Colonic mucosa (tissue), 4 donors: ENCODE measurements around the gene NPDC1. TPM values are rescaled to one million over a fixed set of nuclear protein-coding genes. Genes with fewer than 3 reads are reported as not detected.

Source experiments
- DNase-seq: peaks from one replicate; pipeline ENCODE4 v3.0.0-alpha.2; 2020
- H3K27ac ChIP-seq: fragments of 200-600 bp; one replicate; pipeline ENCODE4 v1.8.0; 2021
- H3K27me3 ChIP-seq: fragments of 200-600 bp; one replicate; pipeline ENCODE4 v1.8.0; 2021
- H3K36me3 ChIP-seq: fragments of 200-600 bp; one replicate; pipeline ENCODE4 v1.8.0; 2021
- H3K4me1 ChIP-seq: fragments of 200-600 bp; one replicate; pipeline ENCODE4 v1.8.0; 2021; ENCODE audit warnings: mild to moderate bottlenecking
- H3K4me3 ChIP-seq: fragments of 200-600 bp; one replicate; pipeline ENCODE4 v1.8.0; 2021
- H3K9ac ChIP-seq, 2 donors: one replicate each; pipeline ENCODE4 v1.7.0; 2013; ENCODE audit warnings: control low read depth in 2 of 2, low read depth in 2 of 2, low read length in 2 of 2
- H3K9me3 ChIP-seq: fragments of 200-600 bp; one replicate; pipeline ENCODE4 v1.8.0; 2021
- intact Hi-C: fragments of 100-400 bp; cut with DNase I; formaldehyde crosslinking; loops from one replicate; pipeline ENCODE4 v1.14.1; 2022
- total RNA-seq, 2 donors: library from RNA; stranded (reverse); fragmentation: NEBNext Ultra II Directional in 1 of 2; extraction: Animal tissue kit (Norgen Biotek cat#: 25700) in 1 of 2; gene quantifications; one replicate each; pipeline ENCODE4 v1.2.1, GENCODE V29; 2021
- TF ChIP-seq, protein P1 (sequence below): fragments of 200-600 bp; IDR thresholded peaks from one replicate; pipeline ENCODE4 v1.8.0; 2022; ENCODE audit warnings: antibody characterized with exemption, mild to moderate bottlenecking
- donor health status: healthy.
- donor health status: DM: no; HTN: no; CAD: no.
- donor health status: DM: no; HTN: no; CAD: no.

NPDC1 gene
- total RNA-seq, 2 donors from 2014 or later: 149 to 177 TPM

DNA sequence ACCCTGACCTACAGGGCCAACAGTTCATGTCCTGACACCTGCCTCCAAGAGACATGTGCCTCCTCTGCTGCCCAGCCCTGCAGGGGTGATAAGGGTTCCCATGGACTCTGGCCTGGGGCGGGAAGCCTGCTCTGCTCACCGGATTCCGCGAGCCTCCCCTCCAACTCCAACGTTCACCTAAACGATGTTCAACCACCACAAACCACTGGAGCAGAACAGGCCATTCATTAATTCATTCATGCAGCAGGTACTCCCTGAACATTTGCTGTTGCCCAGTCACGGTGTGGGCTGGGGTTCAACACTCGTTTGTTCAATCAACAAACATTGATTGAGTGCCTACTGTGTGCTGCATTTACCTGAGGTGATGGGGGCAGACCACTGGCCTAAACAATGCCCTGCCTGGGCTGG is 28.0 kb upstream of the NPDC1 start:
- intact Hi-C loops: no loop called here
- Histone ChIP-seq H3K9ac (peak overlapping the region in 1 of 2 donors; percentile 26), H3K4me1 (peaks cover 20% of the 10 kb centered on the region), H3K27me3 (no peaks in the 10 kb centered on the region), H3K27ac (no peak overlapping the region), H3K36me3 (no peaks in the 10 kb centered on the region), H3K9me3 (no peaks in the 10 kb centered on the region), H3K4me3 (no peak overlapping the region)
- TF ChIP-seq, protein P1, sequence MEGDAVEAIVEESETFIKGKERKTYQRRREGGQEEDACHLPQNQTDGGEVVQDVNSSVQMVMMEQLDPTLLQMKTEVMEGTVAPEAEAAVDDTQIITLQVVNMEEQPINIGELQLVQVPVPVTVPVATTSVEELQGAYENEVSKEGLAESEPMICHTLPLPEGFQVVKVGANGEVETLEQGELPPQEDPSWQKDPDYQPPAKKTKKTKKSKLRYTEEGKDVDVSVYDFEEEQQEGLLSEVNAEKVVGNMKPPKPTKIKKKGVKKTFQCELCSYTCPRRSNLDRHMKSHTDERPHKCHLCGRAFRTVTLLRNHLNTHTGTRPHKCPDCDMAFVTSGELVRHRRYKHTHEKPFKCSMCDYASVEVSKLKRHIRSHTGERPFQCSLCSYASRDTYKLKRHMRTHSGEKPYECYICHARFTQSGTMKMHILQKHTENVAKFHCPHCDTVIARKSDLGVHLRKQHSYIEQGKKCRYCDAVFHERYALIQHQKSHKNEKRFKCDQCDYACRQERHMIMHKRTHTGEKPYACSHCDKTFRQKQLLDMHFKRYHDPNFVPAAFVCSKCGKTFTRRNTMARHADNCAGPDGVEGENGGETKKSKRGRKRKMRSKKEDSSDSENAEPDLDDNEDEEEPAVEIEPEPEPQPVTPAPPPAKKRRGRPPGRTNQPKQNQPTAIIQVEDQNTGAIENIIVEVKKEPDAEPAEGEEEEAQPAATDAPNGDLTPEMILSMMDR: no peak
- DNase-seq: peak; percentile 53

DNA sequence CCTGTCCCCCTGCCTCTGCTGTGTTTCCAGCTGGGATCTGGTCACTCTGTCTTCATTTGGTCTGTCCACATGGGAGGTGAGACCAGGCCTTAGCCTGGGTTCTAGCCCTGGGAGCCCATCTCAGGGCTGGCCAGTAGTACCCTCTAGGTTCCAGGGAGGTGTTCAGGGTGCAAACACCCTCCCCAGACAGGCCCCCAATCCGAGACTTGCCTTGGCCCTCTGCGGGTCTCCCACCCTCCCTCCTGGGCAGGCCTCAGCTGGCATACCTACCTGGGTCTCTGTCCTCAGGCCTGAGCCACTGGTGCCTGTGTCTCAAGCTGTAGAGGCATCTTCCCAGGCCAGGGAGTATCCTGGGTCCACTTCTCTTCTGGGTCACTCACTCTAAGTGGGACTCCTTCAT is 25.3 kb upstream of the NPDC1 start:
- no peaks in the 10 kb centered on the region for H3K27me3 ChIP-seq
- H3K36me3 ChIP-seq: no peaks in the 10 kb centered on the region
- peak overlapping the region; percentile 54 to 71 for H3K9ac ChIP-seq
- H3K4me1 ChIP-seq: peaks cover 20% of the 10 kb centered on the region
- no peak for DNase-seq
- H3K9me3 ChIP-seq: no peaks in the 10 kb centered on the region
- H3K4me3 ChIP-seq: no peak overlapping the region
- TF ChIP-seq, protein P1: no peak
- intact Hi-C loops: no loop called here
- no peak overlapping the region for H3K27ac ChIP-seq

DNA sequence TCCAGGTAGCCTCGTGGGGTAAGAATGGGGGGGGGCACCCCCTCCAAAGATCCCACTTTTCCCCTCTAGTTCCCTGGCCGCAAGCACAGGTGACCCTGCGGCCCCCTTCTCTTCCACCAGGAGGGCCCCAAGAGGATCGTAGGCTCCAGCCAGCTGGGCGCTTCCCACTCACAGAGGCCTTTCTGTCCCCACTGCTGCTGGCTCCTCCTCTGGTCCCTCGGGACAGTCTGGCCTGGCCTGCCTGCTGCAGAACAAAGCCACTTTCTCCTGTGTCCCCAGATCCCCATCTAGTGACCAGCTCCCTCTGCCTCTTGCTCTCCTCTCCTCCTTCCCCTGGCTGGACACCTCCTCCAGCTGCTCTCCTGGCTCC is 24.9 kb upstream of the NPDC1 start:
- H3K4me3 ChIP-seq: peak overlapping the region; percentile 41
- H3K9me3 ChIP-seq: no peaks in the 10 kb centered on the region
- H3K27me3 ChIP-seq: no peaks in the 10 kb centered on the region
- DNase-seq: no peak
- intact Hi-C loops: no loop called here
- peak overlapping the region; percentile 54 to 71 for H3K9ac ChIP-seq
- TF ChIP-seq, protein P1: no peak
- H3K36me3 ChIP-seq: no peaks in the 10 kb centered on the region
- H3K4me1 ChIP-seq: peaks cover 20% of the 10 kb centered on the region
- H3K27ac ChIP-seq: peak overlapping the region; percentile 42

DNA sequence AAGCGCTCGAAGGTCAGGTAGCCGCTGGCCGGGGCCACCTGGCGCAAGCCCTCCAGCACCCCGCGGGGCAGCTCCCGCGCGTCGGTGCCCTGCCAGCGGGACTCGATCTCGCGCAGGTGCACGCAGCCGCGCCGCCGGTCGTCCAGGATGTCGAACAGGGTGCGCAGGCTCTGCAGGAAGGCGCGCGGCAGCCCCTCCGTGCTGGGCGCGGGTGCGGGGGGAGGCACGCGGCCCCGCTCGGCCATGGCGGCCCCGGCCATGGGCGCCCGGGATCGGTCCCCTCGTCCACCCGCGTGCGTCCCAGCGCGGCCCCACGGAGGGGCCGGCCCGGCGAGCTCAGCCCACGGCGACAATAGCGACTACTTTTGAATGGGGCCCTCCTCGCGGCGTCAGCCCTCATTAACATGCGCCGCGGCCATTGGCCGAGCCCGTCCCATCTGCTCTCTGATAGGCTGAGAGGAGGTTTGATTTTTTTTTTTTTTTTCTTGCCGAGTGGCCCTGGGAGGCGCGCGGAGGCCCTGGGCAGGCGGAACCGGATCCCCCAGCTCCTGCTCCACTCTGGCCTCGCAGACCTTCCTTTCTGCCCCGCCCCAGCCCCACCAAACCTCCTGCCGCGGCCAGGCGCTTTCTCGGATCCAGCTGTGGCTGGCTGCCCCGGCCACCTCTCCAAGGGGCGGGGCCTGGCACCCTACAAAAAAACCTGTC is 24.4 kb upstream of the NPDC1 start, which contains the start of gene SAPCD2:
TSS of gene SAPCD2 (minus strand) at position 357 of the 705 bp plus-strand sequence. CDS start at position 260, 97 bp downstream.
- DNase-seq: peak; percentile 89
- Histone ChIP-seq H3K9me3 (no peaks in the 10 kb centered on the region), H3K4me3 (peak within 1 kb of the TSS; percentile 41), H3K27me3 (no peaks in the 10 kb centered on the region), H3K9ac (peak within 1 kb of the TSS; percentile 54 to 71), H3K27ac (peak within 1 kb of the TSS; percentile 42), H3K36me3 (no peaks in the 10 kb centered on the region), H3K4me1 (peaks cover 20% of the 10 kb centered on the region)
- intact Hi-C loops: no loop called here
- TF ChIP-seq, protein P1: no peak

DNA sequence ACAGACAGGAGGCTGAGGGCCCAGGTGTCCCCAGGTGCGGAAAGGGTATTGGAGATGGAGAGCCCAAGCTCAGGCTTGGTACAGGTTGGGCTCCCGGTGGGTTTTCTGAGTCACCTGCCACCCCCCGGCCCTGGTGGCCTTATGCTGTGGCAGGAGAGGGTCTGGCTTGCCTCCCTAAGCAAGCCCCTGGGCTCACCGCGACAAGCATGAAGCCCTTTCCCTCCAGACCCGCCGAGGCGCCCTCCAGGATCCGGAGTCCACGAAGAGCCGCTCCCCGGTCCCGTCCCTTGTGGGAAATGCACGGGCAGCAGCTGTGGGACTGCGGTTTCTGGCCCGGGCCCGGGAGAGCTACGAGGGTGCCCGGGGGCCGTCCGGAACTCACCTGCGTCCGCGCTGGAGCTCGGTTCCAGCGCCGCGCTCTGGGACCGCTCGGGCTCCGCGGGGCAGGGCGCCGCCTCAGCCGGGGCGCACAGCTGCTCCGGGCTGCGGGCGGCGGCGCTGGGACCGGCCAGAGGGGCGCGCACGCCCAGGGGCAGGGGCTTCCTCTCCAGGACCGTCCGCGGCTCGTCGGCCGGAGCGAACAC is 23.6 kb upstream of the NPDC1 start:
- TF ChIP-seq, protein P1: no peak
- Histone ChIP-seq H3K4me1 (peaks cover 20% of the 10 kb centered on the region), H3K36me3 (no peaks in the 10 kb centered on the region), H3K27ac (no peak overlapping the region), H3K9ac (peak overlapping the region; percentile 22 to 35), H3K4me3 (peak overlapping the region; percentile 41), H3K9me3 (no peaks in the 10 kb centered on the region), H3K27me3 (no peaks in the 10 kb centered on the region)
- intact Hi-C loops: no loop called here
- no peak for DNase-seq
